Osteocyte (in vitro differentiated cells): ENCODE data around the gene SHMT2. TPM values are rescaled to one million over a fixed set of nuclear protein-coding genes. Genes with fewer than 3 reads are reported as not detected.
A peak's percentile ranks its signal among the peaks of the same experiment; 100 is the strongest.

Source experiments
- DNase-seq: peaks from one replicate; pipeline ENCODE4 v3.0.0; 2021; ENCODE audit warnings: mixed read lengths; ENCODE audit not compliant: unreplicated experiment; ENCODE audit errors: extremely low spot score
- H3K27ac Mint-ChIP-seq: one replicate; pipeline ENCODE4 v1.8.0; 2021; ENCODE audit warnings: mild to moderate bottlenecking, mixed read lengths; ENCODE audit not compliant: unreplicated experiment
- H3K27me3 Mint-ChIP-seq: one replicate; pipeline ENCODE4 v1.8.0; 2021; ENCODE audit warnings: mixed read lengths; ENCODE audit not compliant: unreplicated experiment
- H3K36me3 Mint-ChIP-seq: one replicate; pipeline ENCODE4 v1.8.0; 2021; ENCODE audit warnings: mixed read lengths; ENCODE audit not compliant: unreplicated experiment
- H3K4me1 Mint-ChIP-seq: one replicate; pipeline ENCODE4 v1.8.0; 2021; ENCODE audit warnings: mixed read lengths; ENCODE audit not compliant: unreplicated experiment
- H3K4me3 Mint-ChIP-seq: one replicate; pipeline ENCODE4 v1.8.0; 2021; ENCODE audit warnings: mild to moderate bottlenecking, moderate library complexity, mixed read lengths; ENCODE audit not compliant: unreplicated experiment
- H3K9me3 Mint-ChIP-seq: one replicate; pipeline ENCODE4 v1.8.0; 2021; ENCODE audit warnings: mixed read lengths; ENCODE audit not compliant: unreplicated experiment
- total RNA-seq: library from RNA; stranded (reverse); gene quantifications from 2 replicates; pipeline ENCODE4 v1.2.1, GENCODE V29; 2021
- TF ChIP-seq, protein P1 (sequence below): fragments of 200-600 bp; sonication (generic); IDR thresholded peaks from 2 replicates; pipeline ENCODE4 v1.5.0; 2021; ENCODE audit warnings: antibody characterized with exemption, mild to moderate bottlenecking, moderate library complexity

Gene SHMT2
- total RNA-seq, 1 donor from 2014 or later: 263 TPM

DNA sequence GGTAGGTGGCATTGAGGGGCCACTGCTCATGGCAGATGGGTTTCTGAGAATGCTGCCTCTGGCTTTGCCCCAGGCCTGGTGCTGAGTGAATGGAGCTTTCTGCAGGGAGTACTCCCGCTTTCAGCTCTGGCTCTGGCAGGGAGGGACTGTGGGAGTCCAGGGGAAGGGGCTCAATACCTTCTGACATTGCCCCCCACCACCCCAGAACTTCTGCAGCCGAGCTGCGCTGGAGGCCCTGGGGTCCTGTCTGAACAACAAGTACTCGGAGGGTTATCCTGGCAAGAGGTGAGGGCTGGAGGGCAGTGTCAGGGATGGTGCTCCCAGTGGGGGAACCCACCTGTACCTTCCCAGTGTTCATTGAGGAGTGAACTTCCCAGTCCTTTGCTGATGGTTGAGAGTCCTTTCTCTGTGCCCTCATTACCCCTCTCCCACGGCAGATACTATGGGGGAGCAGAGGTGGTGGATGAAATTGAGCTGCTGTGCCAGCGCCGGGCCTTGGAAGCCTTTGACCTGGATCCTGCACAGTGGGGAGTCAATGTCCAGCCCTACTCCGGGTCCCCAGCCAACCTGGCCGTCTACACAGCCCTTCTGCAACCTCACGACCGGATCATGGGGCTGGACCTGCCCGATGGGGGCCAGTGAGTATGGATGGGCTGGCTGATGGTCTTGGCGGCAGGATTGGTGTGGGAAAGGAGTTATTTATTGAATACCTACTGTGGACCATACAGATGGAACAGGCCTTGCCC lies 1.9 kb downstream of the SHMT2 start:
- Mint-ChIP-seq H3K27me3 (no peaks in the 10 kb centered on the region), H3K36me3 (peaks cover 18% of the 10 kb centered on the region), H3K4me3 (peak overlapping the region; percentile 98), H3K27ac (peak overlapping the region; percentile 100), H3K4me1 (peaks cover 74% of the 10 kb centered on the region), H3K9me3 (no peaks in the 10 kb centered on the region)
- TF ChIP-seq, protein P1, sequence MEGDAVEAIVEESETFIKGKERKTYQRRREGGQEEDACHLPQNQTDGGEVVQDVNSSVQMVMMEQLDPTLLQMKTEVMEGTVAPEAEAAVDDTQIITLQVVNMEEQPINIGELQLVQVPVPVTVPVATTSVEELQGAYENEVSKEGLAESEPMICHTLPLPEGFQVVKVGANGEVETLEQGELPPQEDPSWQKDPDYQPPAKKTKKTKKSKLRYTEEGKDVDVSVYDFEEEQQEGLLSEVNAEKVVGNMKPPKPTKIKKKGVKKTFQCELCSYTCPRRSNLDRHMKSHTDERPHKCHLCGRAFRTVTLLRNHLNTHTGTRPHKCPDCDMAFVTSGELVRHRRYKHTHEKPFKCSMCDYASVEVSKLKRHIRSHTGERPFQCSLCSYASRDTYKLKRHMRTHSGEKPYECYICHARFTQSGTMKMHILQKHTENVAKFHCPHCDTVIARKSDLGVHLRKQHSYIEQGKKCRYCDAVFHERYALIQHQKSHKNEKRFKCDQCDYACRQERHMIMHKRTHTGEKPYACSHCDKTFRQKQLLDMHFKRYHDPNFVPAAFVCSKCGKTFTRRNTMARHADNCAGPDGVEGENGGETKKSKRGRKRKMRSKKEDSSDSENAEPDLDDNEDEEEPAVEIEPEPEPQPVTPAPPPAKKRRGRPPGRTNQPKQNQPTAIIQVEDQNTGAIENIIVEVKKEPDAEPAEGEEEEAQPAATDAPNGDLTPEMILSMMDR: no peak
- no peak for DNase-seq

DNA sequence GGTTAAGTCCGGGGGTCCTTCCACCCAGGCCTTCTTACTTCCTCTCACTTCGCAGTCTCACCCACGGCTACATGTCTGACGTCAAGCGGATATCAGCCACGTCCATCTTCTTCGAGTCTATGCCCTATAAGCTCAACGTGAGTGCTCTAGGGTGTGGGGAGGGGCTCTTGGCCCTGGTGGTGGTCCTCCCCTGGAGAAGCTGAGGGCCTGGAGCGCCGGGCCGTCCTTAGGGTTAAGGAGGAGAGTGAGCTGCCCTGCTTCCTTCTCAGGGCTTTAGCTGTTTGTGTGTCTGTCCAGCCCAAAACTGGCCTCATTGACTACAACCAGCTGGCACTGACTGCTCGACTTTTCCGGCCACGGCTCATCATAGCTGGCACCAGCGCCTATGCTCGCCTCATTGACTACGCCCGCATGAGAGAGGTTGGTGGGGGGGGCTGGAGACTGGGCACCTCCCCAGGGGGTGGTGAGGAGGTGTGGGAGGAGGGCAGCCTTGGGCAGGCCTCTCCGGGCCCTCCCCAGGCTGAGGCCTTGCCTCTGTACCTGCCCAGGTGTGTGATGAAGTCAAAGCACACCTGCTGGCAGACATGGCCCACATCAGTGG lies 2.7 kb downstream of the SHMT2 start:
- DNase-seq: no peak
- Mint-ChIP-seq H3K27ac (peak overlapping the region; percentile 100), H3K4me3 (peak overlapping the region; percentile 98), H3K27me3 (no peaks in the 10 kb centered on the region), H3K36me3 (peaks cover 18% of the 10 kb centered on the region), H3K9me3 (no peaks in the 10 kb centered on the region), H3K4me1 (peaks cover 75% of the 10 kb centered on the region)
- TF ChIP-seq, protein P1: no peak

DNA sequence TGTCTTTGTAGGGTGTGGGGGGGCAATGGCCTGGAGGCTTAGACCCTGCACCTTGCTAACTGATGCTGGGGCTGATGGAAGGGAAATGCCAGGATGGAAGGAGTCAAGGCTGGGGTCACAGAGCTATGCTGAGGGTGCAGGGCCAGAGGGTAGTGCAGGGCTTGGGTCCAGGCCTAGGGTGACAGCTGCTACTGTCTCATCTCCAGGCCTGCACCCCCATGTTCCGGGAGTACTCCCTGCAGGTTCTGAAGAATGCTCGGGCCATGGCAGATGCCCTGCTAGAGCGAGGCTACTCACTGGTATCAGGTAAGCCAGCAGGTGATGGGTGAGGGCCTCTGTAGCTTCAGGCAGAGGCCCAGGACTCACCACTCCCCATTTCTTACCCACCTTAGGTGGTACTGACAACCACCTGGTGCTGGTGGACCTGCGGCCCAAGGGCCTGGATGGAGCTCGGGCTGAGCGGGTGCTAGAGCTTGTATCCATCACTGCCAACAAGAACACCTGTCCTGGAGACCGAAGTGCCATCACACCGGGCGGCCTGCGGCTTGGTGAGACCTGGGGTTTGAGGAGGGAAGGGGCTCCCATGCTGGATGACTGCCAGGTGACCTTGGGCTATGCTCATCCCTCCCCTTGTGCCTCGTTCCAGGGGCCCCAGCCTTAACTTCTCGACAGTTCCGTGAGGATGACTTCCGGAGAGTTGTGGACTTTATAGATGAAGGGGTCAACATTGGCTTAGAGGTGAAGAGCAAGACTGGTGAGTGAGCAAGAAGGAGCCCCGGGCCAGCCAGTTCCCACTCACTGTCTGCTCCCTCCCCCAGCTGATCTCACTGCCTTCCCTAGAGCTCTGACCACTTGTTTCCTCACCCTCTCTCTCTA lies 4.1 kb downstream of the SHMT2 start:
- peak overlapping the region; percentile 98 for H3K27ac Mint-ChIP-seq
- TF ChIP-seq, protein P1: no peak
- DNase-seq: no peak
- peaks cover 18% of the 10 kb centered on the region for H3K36me3 Mint-ChIP-seq
- no peaks in the 10 kb centered on the region for H3K9me3 Mint-ChIP-seq
- peak overlapping the region; percentile 33 for H3K4me3 Mint-ChIP-seq
- no peaks in the 10 kb centered on the region for H3K27me3 Mint-ChIP-seq
- peaks cover 81% of the 10 kb centered on the region for H3K4me1 Mint-ChIP-seq

DNA sequence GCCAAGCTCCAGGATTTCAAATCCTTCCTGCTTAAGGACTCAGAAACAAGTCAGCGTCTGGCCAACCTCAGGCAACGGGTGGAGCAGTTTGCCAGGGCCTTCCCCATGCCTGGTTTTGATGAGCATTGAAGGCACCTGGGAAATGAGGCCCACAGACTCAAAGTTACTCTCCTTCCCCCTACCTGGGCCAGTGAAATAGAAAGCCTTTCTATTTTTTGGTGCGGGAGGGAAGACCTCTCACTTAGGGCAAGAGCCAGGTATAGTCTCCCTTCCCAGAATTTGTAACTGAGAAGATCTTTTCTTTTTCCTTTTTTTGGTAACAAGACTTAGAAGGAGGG lies 4.7 kb downstream of the SHMT2 start:
- Mint-ChIP-seq H3K27ac (peak overlapping the region; percentile 98), H3K9me3 (no peaks in the 10 kb centered on the region), H3K27me3 (no peaks in the 10 kb centered on the region), H3K36me3 (peaks cover 18% of the 10 kb centered on the region), H3K4me1 (peaks cover 79% of the 10 kb centered on the region), H3K4me3 (peak overlapping the region; percentile 33)
- TF ChIP-seq, protein P1: no peak
- DNase-seq: no peak
